ENCODE results near the gene MUC15.

Gene MUC15

DNA sequence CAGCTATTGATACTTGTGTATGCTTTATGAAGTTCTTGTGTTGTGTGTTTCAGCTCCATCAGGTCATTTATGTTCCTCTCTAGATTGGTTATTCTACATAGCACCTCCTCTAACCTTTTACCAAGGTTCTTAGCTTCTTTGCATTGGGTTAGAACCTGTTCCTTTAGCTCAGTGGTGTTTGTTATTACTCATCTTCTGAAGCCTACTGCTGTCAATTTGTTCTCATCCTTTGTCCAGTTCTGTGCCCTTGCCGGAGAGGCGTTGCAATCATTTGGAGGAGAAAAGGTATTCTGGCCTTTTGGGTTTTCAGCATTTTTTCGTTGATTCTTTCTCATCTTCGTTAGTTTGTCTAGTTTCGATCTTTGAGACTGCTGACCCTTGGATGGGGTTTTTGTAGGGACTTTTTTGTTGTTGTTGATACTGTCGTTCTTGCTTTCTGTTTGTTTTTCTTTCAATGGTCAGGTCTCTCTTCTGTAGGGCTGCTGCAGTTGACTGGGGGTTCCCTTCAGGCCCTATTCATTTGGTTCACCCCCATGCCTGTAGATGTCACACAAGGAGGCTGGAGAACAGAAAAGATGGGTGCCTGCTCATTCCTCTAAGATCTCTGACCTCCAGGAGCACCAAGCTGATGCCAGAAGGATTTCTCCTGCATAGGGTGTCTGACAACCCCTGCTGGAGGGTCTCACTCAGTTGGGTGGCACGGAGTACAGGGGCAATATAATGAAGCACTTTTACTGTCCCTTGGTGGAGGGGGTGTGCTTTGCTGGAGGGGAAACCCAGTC is 35.9 kb upstream of the MUC15 start:
- Histone ChIP-seq H3K4me2 (ENCODE audit: low read depth, low read length) (no peak overlapping the region), H3K79me2 (ENCODE audit: low read length) (no peaks in the 10 kb centered on the region), H3K27me3 (replicated peaks; ENCODE audit: insufficient read depth, low read length) (no peaks in the 10 kb centered on the region), H4K20me1 (ENCODE audit: insufficient read depth, low read length) (no peaks in the 10 kb centered on the region), H3K4me3 (ENCODE audit: low read length) (no peak overlapping the region), H3K36me3 (replicated peaks; ENCODE audit: insufficient read depth, low read length) (no peaks in the 10 kb centered on the region), H3K27ac (ENCODE audit: low read length) (no peak overlapping the region), H3K9me3 (replicated peaks; ENCODE audit: insufficient read depth, low read length) (no peaks in the 10 kb centered on the region), H2AFZ (ENCODE audit: low read length) (no peak overlapping the region), H3F3A (ENCODE audit: insufficient read depth, low read length) (no peaks in the 10 kb centered on the region), H3K9ac (ENCODE audit: low read length) (no peak overlapping the region), H3K9me2 (replicated peaks; ENCODE audit: insufficient read depth, low read length) (no peaks in the 10 kb centered on the region), H3K4me1 (ENCODE audit: low read length) (no peaks in the 10 kb centered on the region)
- no peak for DNase-seq
- no peak for TF ChIP-seq EZH2 (optimal IDR thresholded peaks at IDR 0.05; ENCODE audit: low read depth, low read length)
- TF ChIP-seq, protein P1, sequence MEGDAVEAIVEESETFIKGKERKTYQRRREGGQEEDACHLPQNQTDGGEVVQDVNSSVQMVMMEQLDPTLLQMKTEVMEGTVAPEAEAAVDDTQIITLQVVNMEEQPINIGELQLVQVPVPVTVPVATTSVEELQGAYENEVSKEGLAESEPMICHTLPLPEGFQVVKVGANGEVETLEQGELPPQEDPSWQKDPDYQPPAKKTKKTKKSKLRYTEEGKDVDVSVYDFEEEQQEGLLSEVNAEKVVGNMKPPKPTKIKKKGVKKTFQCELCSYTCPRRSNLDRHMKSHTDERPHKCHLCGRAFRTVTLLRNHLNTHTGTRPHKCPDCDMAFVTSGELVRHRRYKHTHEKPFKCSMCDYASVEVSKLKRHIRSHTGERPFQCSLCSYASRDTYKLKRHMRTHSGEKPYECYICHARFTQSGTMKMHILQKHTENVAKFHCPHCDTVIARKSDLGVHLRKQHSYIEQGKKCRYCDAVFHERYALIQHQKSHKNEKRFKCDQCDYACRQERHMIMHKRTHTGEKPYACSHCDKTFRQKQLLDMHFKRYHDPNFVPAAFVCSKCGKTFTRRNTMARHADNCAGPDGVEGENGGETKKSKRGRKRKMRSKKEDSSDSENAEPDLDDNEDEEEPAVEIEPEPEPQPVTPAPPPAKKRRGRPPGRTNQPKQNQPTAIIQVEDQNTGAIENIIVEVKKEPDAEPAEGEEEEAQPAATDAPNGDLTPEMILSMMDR (IDR thresholded peaks at IDR 0.05; ENCODE audit: low read length), result no peak
- no peak for TF ChIP-seq EZH2phosphoT487 (IDR thresholded peaks at IDR 0.05; ENCODE audit: low read length)

GRCh38 chr11:26599876-26600434 is 27.9 kb upstream of the MUC15 start:
- no peaks in the 10 kb centered on the region for H3K79me2 ChIP-seq (ENCODE audit: low read length)
- H3K27ac ChIP-seq (ENCODE audit: low read length), result no peak overlapping the region
- H3K9ac ChIP-seq (ENCODE audit: low read length), result no peak overlapping the region
- H4K20me1 ChIP-seq (ENCODE audit: insufficient read depth, low read length), result no peaks in the 10 kb centered on the region
- no peaks in the 10 kb centered on the region for H3K36me3 ChIP-seq (replicated peaks; ENCODE audit: insufficient read depth, low read length)
- no peaks in the 10 kb centered on the region for H3K27me3 ChIP-seq (replicated peaks; ENCODE audit: insufficient read depth, low read length)
- H3K4me3 ChIP-seq (ENCODE audit: low read length), result no peak overlapping the region
- no peaks in the 10 kb centered on the region for H3K4me1 ChIP-seq (ENCODE audit: low read length)
- H3F3A ChIP-seq (ENCODE audit: insufficient read depth, low read length), result no peaks in the 10 kb centered on the region
- H3K4me2 ChIP-seq (ENCODE audit: low read depth, low read length), result no peak overlapping the region
- H3K9me2 ChIP-seq (replicated peaks; ENCODE audit: insufficient read depth, low read length), result no peaks in the 10 kb centered on the region
- no peak for DNase-seq
- H3K9me3 ChIP-seq (replicated peaks; ENCODE audit: insufficient read depth, low read length), result no peaks in the 10 kb centered on the region
- H2AFZ ChIP-seq (ENCODE audit: low read length), result no peak overlapping the region
- no peak for TF ChIP-seq EZH2phosphoT487 (IDR thresholded peaks at IDR 0.05; ENCODE audit: low read length)

DNA sequence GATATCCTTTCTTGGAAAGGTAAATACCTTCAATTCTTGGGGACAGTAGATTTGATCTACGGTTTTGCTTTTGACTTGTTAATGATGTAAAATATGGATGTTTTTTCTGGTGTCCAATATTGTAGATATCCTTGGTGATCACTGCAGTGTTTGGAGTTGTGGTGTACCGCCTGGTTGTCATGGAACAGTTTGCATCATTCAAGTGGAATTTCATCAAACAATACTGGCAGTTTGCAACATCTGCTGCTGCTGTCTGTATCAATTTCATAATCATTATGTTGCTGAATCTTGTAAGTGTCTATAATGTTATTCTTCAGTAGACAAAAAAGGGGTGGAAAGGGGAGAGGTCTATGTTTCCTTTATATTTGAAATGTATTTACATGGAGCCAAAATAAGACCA is 27.4 kb upstream of the MUC15 start:
- no peak overlapping the region for H3K9ac ChIP-seq (ENCODE audit: low read length)

More for the DNA sequence above, 27.4 kb upstream of the MUC15 start:
- Histone ChIP-seq H3K4me2 (ENCODE audit: low read depth, low read length) (no peak overlapping the region), H2AFZ (ENCODE audit: low read length) (no peak overlapping the region), H3K79me2 (ENCODE audit: low read length) (no peaks in the 10 kb centered on the region), H3K4me1 (ENCODE audit: low read length) (no peaks in the 10 kb centered on the region), H3K27ac (ENCODE audit: low read length) (no peak overlapping the region), H3K27me3 (replicated peaks; ENCODE audit: insufficient read depth, low read length) (no peaks in the 10 kb centered on the region), H3K9me2 (replicated peaks; ENCODE audit: insufficient read depth, low read length) (no peaks in the 10 kb centered on the region), H3K9me3 (replicated peaks; ENCODE audit: insufficient read depth, low read length) (no peaks in the 10 kb centered on the region), H3F3A (ENCODE audit: insufficient read depth, low read length) (no peaks in the 10 kb centered on the region), H3K36me3 (replicated peaks; ENCODE audit: insufficient read depth, low read length) (no peaks in the 10 kb centered on the region), H3K4me3 (ENCODE audit: low read length) (no peak overlapping the region), H4K20me1 (ENCODE audit: insufficient read depth, low read length) (no peaks in the 10 kb centered on the region)
- no peak for DNase-seq
- TF ChIP-seq, protein P1 (IDR thresholded peaks at IDR 0.05; ENCODE audit: low read length), result no peak
- no peak for TF ChIP-seq EZH2 (optimal IDR thresholded peaks at IDR 0.05; ENCODE audit: low read depth, low read length)
- no peak for TF ChIP-seq EZH2phosphoT487 (IDR thresholded peaks at IDR 0.05; ENCODE audit: low read length)

Measured in MM.1S (cell line).